Neural progenitor cell (in vitro differentiated cells): ENCODE measurements around the gene AQP12B. TPM values are rescaled to one million over a fixed set of nuclear protein-coding genes. Genes with fewer than 3 reads are reported as not detected.
A peak's percentile ranks its signal among the peaks of the same experiment; 100 is the strongest.

ENCODE experiments used
- DNase-seq: peaks from one replicate; pipeline ENCODE4 v3.0.0-alpha.2; 2016; ENCODE audit warnings: low spot score
- H2AFZ ChIP-seq: fragments of 200-600 bp; sonication (generic); replicated peaks from 2 replicates; pipeline ENCODE4 v1.6.1; 2016; ENCODE audit warnings: antibody characterized with exemption
- H3F3A ChIP-seq: fragments of 200-600 bp; sonication (generic); 2 replicates; pipeline ENCODE4 v1.6.1; 2016; ENCODE audit warnings: antibody characterized with exemption, low read depth
- H3K27ac ChIP-seq: fragments of 200-600 bp; sonication (generic); 2 replicates; pipeline ENCODE4 v1.5.1; 2016; ENCODE audit warnings: mild to moderate bottlenecking
- H3K27me3 ChIP-seq: fragments of 200-600 bp; sonication (generic); 2 replicates; pipeline ENCODE4 v1.6.1; 2016; ENCODE audit warnings: mild to moderate bottlenecking, moderate library complexity
- H3K36me3 ChIP-seq: fragments of 200-600 bp; sonication (generic); 2 replicates; pipeline ENCODE4 v1.5.1; 2016
- H3K4me1 ChIP-seq: fragments of 200-600 bp; sonication (generic); 2 replicates; pipeline ENCODE4 v1.6.1; 2016; ENCODE audit warnings: mixed run types
- H3K4me2 ChIP-seq: fragments of 200-600 bp; sonication (generic); 2 replicates; pipeline ENCODE4 v1.6.1; 2016
- H3K4me3 ChIP-seq: fragments of 200-600 bp; sonication (generic); 2 replicates; pipeline ENCODE4 v1.5.1; 2016
- H3K79me2 ChIP-seq: fragments of 200-600 bp; sonication (generic); 2 replicates; pipeline ENCODE4 v1.6.1; 2016; ENCODE audit warnings: low read depth
- H3K9ac ChIP-seq: fragments of 200-600 bp; sonication (generic); 2 replicates; pipeline ENCODE4 v1.6.1; 2016
- H3K9me3 ChIP-seq: fragments of 200-600 bp; sonication (generic); 2 replicates; pipeline ENCODE4 v1.5.1; 2016; ENCODE audit warnings: low read depth
- H4K20me1 ChIP-seq: fragments of 200-600 bp; sonication (generic); 2 replicates; pipeline ENCODE4 v1.6.1; 2016; ENCODE audit warnings: low read depth
- H3K27ac Mint-ChIP-seq: 3 replicates; pipeline ENCODE4 v1.8.0; 2021; ENCODE audit warnings: mixed read lengths
- H3K27me3 Mint-ChIP-seq: 2 replicates; pipeline ENCODE4 v1.8.0; 2022; ENCODE audit warnings: low read depth, mild to moderate bottlenecking, inconsistent platforms, moderate library complexity, mixed read lengths; ENCODE audit not compliant: insufficient read depth
- H3K36me3 Mint-ChIP-seq: 3 replicates; pipeline ENCODE4 v1.8.0; 2021; ENCODE audit warnings: mixed read lengths
- H3K4me1 Mint-ChIP-seq: 3 replicates; pipeline ENCODE4 v1.8.0; 2021; ENCODE audit warnings: mixed read lengths
- H3K4me3 Mint-ChIP-seq: 3 replicates; pipeline ENCODE4 v1.8.0; 2021; ENCODE audit warnings: mild to moderate bottlenecking, moderate library complexity, mixed read lengths
- H3K9me3 Mint-ChIP-seq: 3 replicates; pipeline ENCODE4 v1.8.0; 2020; ENCODE audit warnings: mixed read lengths
- EZH2 ChIP-seq: fragments of 200-600 bp; sonication (generic); IDR thresholded peaks from 2 replicates; pipeline ENCODE4 v1.6.1; 2017; ENCODE audit warnings: antibody characterized with exemption, mild to moderate bottlenecking, moderate library complexity
- EZH2phosphoT487 ChIP-seq: fragments of 200-600 bp; sonication (generic); IDR thresholded peaks from 2 replicates; pipeline ENCODE4 v1.6.1; 2017; ENCODE audit warnings: antibody characterized with exemption
- total RNA-seq: library from RNA; depleted of rRNA; stranded (reverse); fragments of >200 nt; gene quantifications from 2 replicates; pipeline ENCODE4 v1.2.3, GENCODE V29; 2015; ENCODE audit warnings: low replicate concordance
- TF ChIP-seq, protein P1 (sequence below): fragments of 200-600 bp; sonication (generic); IDR thresholded peaks from 2 replicates; pipeline ENCODE4 v1.5.1; 2017; ENCODE audit warnings: antibody characterized with exemption, mild to moderate bottlenecking

AQP12B gene
- total RNA-seq, 1 donor from 2014 or later = not detected

DNA sequence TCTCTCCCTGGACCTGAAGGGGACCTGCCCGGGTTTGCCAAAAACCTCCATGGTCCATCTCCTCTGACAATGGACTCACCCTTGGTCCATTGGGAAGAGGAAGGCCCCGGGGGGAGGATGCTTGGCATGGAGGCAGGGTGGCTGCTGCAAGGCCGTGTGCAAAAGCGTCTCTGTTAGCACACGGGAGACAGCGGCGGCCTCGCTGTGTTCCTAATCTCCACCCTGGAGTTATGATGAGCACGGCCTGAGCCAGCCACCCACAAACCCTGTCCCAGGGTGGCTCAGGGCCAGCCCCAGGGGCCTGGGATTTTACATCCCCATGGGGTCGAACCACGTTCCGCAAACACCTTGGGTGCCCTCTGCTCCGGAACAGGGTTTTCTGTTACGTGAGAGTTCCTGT lies 44.8 kb upstream of the AQP12B start:
- H3K9me3 ChIP-seq = no peaks in the 10 kb centered on the region
- Mint-ChIP-seq H3K9me3 (no peaks in the 10 kb centered on the region), H3K27me3 (peaks cover 4% of the 10 kb centered on the region), H3K36me3 (no peaks in the 10 kb centered on the region), H3K27ac (no peak overlapping the region), H3K4me1 (peaks cover 3% of the 10 kb centered on the region), H3K4me3 (no peak overlapping the region)
- no peaks in the 10 kb centered on the region for H3K4me1 ChIP-seq
- H3K36me3 ChIP-seq = no peaks in the 10 kb centered on the region
- DNase-seq = no peak
- TF ChIP-seq, protein P1, sequence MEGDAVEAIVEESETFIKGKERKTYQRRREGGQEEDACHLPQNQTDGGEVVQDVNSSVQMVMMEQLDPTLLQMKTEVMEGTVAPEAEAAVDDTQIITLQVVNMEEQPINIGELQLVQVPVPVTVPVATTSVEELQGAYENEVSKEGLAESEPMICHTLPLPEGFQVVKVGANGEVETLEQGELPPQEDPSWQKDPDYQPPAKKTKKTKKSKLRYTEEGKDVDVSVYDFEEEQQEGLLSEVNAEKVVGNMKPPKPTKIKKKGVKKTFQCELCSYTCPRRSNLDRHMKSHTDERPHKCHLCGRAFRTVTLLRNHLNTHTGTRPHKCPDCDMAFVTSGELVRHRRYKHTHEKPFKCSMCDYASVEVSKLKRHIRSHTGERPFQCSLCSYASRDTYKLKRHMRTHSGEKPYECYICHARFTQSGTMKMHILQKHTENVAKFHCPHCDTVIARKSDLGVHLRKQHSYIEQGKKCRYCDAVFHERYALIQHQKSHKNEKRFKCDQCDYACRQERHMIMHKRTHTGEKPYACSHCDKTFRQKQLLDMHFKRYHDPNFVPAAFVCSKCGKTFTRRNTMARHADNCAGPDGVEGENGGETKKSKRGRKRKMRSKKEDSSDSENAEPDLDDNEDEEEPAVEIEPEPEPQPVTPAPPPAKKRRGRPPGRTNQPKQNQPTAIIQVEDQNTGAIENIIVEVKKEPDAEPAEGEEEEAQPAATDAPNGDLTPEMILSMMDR = no peak
- TF ChIP-seq EZH2 (no peak), EZH2phosphoT487 (no peak)
- no peaks in the 10 kb centered on the region for H3F3A ChIP-seq
- H3K9ac ChIP-seq = no peak overlapping the region
- no peak overlapping the region for H3K4me2 ChIP-seq
- no peaks in the 10 kb centered on the region for H3K27me3 ChIP-seq
- no peaks in the 10 kb centered on the region for H4K20me1 ChIP-seq
- H3K27ac ChIP-seq = no peak overlapping the region
- no peak overlapping the region for H2AFZ ChIP-seq
- H3K79me2 ChIP-seq = no peaks in the 10 kb centered on the region
- H3K4me3 ChIP-seq = no peak overlapping the region

DNA sequence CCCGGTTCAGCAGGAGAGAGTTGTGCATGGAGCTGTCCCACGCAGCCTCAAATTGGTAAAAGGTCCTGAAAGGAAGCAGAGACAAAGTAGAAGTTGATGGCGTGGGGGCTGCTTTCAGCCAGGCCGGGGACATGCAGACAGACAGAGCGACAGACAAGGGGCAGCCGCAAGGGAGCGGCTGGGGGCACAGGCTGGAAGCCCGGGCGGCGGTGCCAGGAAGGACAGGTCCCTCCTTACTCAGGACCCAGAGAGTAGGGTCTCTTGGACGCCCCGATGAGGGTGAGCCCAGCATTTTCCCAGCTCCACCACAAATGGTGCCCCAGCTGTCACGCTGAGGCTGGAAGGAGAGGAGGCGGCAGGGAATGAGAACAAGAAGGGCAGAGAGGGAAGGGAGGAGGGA lies 44.2 kb upstream of the AQP12B start:
- H3K36me3 Mint-ChIP-seq = no peaks in the 10 kb centered on the region
- no peak overlapping the region for H2AFZ ChIP-seq

DNA sequence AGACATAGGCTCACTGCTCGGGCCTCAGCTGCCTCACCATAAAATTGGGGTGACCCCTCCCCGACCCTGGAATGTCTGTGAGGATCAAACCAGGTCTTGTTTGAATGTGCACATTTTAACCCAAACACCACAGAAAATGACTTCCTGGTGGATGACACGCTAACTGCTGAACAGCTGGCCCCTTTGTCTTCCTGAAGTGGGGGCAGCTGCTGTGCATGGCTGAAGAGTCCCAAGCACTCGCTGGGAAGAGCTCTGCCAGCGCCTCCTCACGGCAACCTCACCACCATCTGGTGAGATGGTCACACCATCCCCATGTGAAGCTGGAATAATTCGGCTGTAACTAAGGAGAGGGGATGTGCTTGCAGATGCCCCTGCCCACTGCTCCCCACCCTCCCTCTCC lies 43.0 kb upstream of the AQP12B start:
- H3K4me1 Mint-ChIP-seq = peaks cover 3% of the 10 kb centered on the region
- no peaks in the 10 kb centered on the region for H3K9me3 Mint-ChIP-seq
- no peaks in the 10 kb centered on the region for H4K20me1 ChIP-seq
- H3F3A ChIP-seq = no peaks in the 10 kb centered on the region
- no peaks in the 10 kb centered on the region for H3K27me3 ChIP-seq
- no peaks in the 10 kb centered on the region for H3K36me3 Mint-ChIP-seq
- H3K27ac ChIP-seq = no peak overlapping the region
- no peak overlapping the region for H3K4me3 ChIP-seq
- no peak overlapping the region for H3K9ac ChIP-seq
- H2AFZ ChIP-seq = no peak overlapping the region
- peaks cover 4% of the 10 kb centered on the region for H3K27me3 Mint-ChIP-seq
- no peak overlapping the region for H3K4me3 Mint-ChIP-seq
- H3K79me2 ChIP-seq = no peaks in the 10 kb centered on the region
- H3K4me2 ChIP-seq = no peak overlapping the region
- no peak for DNase-seq
- H3K36me3 ChIP-seq = no peaks in the 10 kb centered on the region
- no peaks in the 10 kb centered on the region for H3K4me1 ChIP-seq
- H3K9me3 ChIP-seq = no peaks in the 10 kb centered on the region
- H3K27ac Mint-ChIP-seq = no peak overlapping the region
- TF ChIP-seq, protein P1 = no peak
- TF ChIP-seq EZH2phosphoT487 (no peak), EZH2 (no peak)

More for the DNA sequence above, 44.2 kb upstream of the AQP12B start:
- peak overlapping the region; percentile 96 for H3K27ac Mint-ChIP-seq
- H3K36me3 ChIP-seq = no peaks in the 10 kb centered on the region
- no peak overlapping the region for H3K27ac ChIP-seq
- no peaks in the 10 kb centered on the region for H3K9me3 ChIP-seq
- H4K20me1 ChIP-seq = no peaks in the 10 kb centered on the region
- H3K27me3 Mint-ChIP-seq = peaks cover 4% of the 10 kb centered on the region
- no peak overlapping the region for H3K4me3 ChIP-seq
- no peak for DNase-seq
- no peaks in the 10 kb centered on the region for H3K27me3 ChIP-seq
- no peaks in the 10 kb centered on the region for H3K4me1 ChIP-seq
- no peak overlapping the region for H3K4me3 Mint-ChIP-seq
- TF ChIP-seq EZH2phosphoT487 (no peak), EZH2 (no peak)
- TF ChIP-seq, protein P1 = no peak
- no peak overlapping the region for H3K9ac ChIP-seq
- no peaks in the 10 kb centered on the region for H3K79me2 ChIP-seq
- H3K9me3 Mint-ChIP-seq = no peaks in the 10 kb centered on the region
- no peaks in the 10 kb centered on the region for H3F3A ChIP-seq
- H3K4me1 Mint-ChIP-seq = peaks cover 3% of the 10 kb centered on the region
- H3K4me2 ChIP-seq = no peak overlapping the region
